HG02798 (cell line): Measurements from ENCODE around the gene LYPD6.

ENCODE experiments used
- ATAC-seq: cut with Tn5 transposase; IDR thresholded peaks from one replicate; pipeline ENCODE4 v1.9.1; 2021; ENCODE audit warnings: mild to moderate bottlenecking; ENCODE audit not compliant: unreplicated experiment, poor library complexity

LYPD6 gene

DNA sequence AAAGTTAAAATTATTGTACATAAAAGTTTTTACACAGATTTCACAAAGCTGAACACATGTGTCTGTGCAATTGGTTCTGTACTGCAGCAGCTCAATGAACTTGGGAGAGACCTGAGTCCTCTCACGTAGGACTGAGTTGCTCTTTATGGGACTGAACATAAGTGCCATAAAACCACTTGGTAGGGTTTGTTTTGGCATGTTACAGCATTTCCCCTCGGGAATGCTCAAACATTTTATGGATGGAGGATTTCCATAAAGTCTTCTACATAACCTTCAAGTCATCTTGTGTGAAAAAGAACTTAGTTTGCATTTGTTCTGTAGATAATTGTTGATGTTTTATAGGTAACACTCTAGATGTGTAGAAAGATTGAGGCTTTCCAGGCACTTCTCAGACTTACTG is 15.9 kb downstream of the LYPD6 start:
- no peak for ATAC-seq

DNA sequence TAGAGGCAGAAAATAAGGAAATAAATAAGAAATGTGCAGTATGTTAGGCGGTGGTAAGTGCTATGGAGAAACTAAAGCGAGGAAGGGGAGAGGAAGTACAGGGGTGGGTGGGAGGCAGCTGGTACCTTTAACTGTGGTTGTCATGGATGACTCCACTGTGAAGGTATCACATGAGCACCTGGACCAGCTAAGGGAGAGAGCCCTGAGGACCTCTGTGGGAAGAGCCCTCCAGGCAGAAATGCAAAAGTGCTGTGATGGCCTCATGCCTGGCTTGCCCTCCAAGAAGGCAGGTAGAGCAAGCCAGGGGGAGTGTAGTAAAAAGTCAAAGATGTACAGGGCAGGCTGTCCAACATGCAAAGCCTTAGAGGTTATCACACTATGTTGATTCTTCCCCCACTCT is 17.9 kb downstream of the LYPD6 start:
- no peak for ATAC-seq

DNA sequence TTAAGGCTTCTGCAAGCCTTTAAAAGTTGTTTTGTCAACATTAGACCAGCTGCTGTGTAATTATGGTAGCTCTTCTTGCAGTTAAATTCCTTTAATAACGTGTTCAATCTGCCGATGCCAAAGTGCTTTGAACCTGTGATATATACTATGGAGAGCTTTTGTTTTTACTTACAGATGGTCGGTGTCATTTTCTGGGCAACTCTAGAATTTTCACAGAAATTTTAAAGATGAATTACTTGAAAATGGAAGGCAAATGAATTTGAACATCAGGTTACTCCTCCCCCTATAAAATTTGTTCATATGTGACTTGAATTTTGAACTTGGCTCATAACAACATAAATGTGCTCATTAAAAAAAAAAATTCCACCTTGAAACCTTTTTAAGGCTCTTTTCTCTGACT is 23.0 kb downstream of the LYPD6 start:
- no peak for ATAC-seq

DNA sequence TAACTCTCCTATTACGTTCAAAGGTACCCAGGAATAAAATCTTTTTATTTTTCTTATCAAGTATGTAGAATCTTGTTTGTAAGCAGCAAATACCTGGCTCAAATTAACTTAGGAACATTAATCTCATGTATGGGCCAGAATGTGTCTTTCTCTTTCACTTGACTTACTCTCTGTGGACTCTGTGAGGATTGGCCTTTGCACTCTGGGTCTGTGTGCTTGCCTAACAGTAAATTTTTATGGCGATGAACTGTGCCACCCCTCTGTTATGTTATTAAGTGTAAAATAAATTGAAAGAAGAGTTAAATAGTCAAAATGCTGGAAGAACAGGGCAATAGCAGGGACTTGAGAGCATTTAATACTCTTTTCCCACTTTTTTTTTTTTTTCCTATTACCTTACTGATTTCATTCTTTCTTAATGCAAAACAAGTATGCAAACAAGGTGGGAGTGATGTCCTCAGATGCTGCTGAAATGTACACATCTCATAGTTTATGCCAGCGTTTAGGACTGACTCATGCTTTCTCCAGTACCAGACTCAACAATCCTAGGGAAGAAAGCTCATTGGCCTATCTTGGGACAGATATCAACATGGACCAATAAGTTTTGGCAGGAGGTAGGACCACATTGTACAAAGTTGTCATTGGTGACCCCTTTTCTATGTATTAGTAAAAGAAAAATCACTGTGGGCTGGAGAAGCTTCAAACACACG is 25.5 kb downstream of the LYPD6 start:
- no peak for ATAC-seq

DNA sequence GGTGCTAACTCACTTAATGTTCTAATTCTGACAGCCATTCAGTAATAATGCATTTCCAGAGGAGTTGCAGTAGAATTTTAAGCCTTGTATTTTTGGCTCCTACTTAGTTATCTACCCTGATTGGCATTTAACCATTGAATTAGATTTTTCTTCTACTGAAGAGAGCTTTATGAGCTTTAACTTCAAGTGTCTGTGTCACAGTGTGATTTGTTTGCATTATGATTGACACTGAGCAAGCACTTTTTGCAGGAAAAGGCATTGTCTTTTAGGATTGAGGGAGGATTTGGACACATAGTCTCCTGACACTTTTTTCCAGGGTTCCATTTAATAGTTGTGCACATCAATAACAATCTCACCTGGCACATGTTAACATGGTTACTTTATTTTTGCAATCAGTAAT is 26.7 kb downstream of the LYPD6 start:
- ATAC-seq, result no peak

DNA sequence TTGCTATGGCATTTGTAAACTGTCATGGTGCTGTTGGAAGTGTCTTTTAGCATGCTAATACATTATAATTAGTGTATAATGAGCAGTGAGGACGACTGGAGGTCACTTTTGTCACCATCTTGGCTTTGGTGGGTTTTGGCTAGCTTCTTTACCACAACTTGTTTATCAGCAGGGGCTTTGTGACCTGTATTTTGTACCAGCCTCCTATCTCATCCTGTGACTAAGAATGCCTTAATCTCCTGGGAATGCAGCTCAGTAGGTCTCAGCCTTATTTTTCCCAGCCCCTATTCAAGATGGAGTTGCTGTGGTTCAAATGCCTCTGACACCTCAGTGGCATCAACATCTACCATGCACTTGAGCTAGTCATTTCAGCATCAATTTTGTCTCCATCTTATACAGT is 29.7 kb downstream of the LYPD6 start:
- ATAC-seq, result no peak

DNA sequence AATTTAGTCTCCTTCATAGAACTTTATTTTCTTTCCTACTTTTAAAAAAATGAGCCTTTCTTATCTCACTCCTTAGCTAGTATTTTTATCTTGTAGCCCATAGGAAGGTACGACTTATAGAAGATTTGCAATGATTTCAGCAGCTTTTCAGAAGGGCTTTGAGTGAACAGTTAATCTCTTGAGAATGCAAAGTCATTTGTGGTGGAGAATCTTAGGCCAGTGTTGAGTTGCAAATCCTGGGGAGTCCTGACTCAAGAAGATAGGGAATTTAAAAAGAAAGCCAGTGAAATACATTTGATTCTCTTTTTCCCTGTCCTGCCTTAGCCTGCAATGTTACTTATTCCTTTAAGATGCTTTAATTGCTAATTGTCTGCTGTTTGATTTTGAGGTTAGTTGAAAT is 33.6 kb downstream of the LYPD6 start:
- no peak for ATAC-seq

DNA sequence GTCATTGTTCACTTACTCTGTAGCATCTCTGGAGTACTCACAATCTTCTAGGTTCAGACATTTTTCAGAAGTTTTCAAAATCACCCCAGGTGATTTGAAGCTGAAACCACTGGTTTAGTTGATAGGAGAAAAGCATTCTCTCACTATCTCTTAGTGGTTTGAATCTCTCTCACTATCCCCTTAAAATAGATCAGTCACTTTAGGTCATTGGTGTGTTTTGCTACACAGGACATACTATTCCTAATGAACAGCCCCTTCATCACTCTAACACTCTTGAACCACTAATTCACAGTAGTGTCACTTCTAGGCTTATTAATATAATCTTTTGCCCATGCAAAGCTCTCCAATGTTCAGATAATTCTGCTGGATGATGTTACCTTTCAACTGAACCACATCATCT is 34.5 kb downstream of the LYPD6 start:
- no peak for ATAC-seq

DNA sequence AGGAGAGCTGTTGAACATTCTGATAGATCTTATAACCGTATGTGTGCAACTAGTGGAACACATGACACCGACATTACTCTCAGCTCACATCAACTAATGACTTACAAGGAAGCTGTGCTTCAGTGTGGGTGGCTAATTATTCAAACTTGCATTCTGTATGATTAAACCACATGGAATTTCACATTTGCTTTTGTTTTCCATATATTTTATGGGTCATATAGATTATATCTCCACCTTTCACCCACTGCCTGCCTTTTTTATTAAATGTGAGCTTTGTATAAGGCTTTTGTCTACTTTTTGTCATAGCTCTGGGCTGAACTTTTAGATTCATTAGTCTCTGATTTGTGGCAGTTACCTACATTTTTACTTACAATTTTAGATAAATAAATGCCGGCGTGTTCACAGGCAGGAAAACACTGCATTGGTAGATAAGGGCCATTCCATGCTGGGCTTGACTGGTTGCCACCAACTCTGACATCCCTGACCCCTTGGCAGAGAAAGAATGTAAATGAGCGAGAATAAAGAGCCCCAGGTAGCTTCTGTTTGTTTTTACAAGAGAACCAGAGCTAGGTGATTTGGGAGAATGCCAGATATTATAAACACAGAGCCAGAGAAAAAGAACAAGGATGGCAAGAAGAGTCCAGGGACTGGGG is 35.7 kb downstream of the LYPD6 start:
- no peak for ATAC-seq

DNA sequence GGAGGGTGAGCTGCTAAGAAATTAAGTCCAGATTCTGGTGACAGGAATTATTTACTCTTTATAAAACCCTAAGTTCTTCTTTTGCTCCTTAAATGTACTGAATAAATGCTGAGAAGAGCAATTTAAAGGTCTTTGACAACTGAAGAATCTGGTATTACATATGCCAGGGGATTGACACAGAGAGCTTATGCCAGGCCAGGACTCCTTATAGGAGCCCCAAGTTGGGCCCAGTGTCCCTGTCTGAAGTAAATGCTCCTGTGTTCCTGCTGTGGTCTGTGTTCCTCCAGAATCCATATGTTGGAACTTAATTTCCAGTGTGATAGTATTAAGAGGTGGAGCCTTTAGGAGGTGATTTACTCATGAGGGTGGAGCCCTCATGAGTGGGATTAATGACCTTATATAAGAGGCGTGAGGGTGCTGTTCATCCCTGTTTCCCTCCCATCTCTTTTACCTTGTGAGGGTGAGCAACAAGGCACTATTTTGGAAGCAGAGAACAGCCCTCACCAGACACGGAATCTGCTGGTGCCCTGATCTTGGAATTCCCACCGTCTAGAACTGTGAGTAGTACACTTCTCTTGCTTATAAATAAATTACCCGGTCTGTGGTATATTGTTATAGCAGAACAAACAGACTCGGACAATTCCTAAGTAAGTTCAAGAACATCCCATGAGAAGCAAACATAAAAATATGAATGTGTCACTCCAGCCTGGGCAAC is 39.8 kb downstream of the LYPD6 start:
- ATAC-seq, result no peak

DNA sequence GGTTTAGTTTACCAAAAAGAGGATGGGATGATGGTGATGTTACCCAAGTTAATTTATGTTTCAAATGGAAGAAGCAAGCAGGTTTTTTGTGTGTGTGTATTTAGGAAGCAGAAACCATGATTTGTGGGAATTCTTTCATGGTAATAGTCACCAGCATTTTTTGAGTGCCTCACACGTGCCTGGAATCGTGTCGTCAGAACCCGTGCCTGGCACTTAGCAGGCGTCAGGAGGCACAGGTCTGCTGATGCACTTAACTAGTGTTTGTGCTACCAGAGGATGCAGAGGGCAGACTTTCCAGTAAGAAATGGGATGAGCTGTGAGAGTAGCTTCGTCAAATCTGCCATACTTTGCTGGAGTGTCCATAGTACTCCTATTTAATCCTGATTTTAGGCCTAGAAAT is 41.1 kb downstream of the LYPD6 start:
- ATAC-seq, result no peak

DNA sequence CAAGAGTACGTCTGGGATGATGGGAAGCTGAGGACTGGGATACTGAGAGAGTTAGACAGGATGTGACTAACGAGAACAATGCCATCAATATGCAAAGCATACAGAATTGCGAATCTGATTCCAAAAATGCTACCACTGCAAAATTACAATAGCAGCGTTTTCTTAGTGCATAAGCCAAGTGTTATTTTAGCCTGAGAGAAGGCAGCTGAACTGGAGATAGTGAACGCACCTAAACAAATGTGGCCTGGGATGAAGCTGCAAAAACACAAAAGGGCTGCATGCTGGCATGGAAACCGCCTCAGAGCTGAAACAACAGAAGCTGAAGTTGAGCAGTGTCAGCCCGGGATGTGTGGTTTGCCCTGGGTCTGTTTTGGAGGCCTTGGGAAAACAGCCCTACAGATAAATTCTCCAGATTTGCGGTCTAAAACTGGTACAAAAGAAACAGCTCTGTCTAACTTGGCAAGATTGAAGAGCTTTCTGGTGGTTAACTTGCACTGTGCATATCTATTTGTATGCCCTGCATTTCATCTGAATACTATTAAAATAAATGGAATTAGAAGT is 45.5 kb downstream of the LYPD6 start:
- no peak for ATAC-seq

DNA sequence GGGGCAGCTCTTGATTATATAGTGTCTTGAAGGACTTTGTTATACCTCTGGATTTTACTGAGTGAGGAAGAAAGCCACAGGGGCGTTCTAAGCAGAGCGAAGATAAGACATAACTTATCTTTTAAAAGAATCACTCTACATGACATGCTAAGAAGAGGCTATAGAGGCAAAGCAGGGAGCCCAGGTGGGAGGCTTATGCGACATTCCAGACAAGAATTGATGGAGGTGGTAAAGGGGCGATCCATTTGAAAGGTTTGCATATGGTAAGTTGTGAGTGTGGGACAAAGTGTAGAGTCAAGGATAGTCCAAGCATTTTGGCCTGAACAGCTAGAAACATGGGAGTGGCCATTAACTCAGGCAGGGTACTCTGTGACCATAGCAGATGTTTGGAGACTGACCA is 49.8 kb downstream of the LYPD6 start:
- no peak for ATAC-seq

DNA sequence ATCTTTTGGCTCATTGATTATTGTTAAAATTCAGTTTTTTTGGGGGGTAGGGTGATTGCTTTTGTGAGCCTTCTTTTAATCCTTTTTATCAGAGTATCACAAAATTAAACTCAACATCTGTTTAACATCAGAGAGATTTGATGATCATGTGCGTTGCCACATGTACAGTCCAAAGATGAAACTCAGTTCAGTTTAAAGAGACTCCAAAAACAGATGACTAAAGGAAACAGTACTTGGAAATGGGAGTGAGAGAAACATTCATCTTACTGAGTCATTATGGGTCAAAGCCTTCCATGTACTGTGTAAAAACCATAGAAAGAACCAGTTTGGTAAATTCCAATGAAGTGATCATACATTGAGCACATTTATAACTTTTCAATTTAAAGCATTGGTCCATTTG is 53.0 kb downstream of the LYPD6 start:
- ATAC-seq, result no peak

DNA sequence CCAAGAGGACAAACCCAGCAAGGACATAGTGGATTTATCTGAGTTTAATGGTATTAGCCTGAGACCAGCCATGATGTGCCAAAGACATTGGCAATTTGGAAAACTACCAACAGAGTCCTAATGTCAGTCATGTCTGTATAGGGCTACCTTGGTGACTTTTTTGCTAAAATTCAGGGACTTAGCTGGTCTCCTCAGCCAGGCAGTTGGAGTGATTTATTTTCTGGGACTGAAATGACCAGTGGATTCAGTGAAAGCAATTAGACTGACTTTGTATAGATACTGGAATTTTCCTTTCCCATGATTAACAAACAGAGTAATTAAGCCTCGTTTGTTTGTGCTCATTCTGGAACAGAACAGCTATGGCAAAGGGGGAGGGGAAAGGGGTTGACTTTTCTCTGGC is 55.0 kb downstream of the LYPD6 start:
- ATAC-seq, result no peak

DNA sequence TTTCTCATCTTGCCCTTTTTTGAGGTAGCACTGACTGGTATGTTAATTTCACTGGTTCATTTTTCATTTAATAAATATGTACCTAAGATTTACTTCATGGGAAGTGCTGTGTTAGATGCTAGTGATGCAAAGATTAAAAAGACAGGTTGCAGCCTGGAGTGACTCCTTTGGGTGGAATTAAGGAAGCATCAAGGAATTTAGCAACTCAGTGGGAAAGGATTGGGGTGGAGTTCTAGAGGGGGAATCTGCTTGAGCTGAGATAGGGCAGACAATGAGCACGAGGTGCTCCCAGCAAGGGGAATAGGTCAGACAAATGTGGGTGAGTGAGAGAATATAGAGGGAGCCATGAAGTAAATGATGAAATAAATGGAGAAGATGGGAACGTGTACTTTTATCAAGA is 57.0 kb downstream of the LYPD6 start:
- ATAC-seq, result no peak

DNA sequence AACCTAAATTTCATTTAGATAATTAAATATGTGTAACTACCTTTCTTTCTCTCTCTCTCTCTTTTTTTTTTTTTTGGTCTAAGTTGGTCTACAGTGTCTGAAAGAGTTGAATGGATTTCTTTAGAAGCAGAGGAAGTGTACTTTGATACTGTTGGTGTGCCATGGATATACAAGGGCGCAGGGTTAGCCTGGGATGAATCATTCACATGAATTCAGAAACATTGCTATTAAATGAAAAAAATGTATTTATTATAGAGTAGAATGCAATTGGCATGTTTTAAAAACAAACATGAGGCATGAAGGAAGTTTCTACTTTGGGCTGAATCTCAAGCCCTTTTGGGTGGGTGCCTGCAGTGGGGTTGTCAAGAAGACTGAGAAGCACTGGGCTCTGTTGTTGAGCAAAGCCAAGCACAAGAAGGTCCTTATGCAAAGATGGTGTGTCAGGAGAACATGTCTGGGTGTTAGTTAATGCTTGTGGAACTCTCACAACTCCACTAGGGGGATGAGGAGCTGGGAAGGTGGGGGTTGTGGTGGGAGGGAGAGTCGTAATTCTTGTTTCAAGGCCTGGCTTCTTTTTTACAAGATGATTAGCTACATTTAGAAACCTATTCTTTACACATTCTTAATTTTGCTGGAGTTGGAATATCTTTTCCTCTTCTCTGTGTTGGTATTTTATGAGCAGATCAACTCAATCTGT is 57.9 kb downstream of the LYPD6 start:
- ATAC-seq, result no peak

DNA sequence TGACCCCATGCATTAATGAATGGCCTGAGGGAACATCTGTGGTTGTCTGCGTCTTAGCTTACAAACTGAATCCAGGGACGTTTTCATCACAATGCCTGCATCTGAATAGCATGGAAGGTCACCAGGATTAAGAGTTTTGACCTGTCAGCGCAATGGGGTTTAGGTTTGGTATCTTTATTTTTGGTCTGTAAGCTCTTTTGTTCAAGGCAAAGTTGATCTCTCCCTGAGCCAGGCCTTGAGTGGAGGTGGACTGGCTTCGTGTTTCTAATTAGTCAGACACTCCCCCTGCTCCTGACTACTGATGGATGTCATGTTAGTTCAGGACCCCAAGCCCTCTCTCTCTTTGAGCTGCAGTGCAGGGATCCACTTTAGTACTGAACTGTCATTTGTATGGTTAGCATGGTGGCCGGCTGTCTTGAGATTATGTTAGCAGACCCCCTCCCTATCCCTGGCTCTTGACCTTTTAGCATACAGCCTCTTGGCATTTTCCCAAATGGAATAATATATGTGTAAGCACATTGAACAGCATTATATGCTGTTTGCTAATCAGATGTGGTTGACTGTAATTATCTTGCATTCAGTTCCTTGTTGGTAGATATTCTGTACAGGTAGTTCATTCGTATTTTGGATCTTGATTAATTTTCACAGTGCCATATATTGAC is 59.2 kb downstream of the LYPD6 start:
- no peak for ATAC-seq

DNA sequence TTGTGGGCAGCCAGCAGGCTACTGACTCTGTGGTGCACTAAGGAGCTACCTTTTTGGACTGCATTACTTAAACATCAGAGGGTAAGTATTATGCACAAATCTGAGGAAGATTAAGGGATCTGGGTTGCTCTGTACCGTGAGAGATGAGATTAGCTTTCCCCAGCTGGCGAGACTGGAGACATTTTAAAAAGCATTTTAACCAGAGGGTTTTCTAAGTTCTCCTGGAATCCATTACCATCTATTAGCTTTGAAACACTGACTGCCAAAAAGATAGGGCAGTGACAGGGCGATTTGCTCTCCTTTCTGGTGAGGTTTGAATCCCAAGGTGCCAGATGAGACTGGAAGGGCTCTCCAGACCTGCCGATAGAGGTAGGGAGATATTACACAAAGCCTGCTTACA is 63.2 kb downstream of the LYPD6 start:
- ATAC-seq, result no peak

DNA sequence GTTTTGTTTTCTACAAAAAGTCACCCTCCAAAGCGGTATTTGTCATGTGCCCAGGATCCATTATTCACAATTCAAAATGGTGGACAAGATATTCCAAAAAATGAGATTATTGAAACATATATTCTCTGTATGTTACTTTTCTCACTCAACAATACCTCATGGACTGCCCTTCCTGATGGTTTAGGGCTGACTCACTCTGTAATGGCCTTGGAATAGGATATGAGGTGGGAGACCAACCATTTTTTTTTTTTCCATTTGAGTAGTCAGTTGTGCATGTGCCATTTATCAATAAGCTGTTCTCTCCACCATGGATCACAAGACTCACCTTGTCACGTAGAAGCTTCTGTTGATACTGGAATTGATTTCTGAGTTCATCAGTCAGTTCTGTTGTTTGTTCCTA is 64.5 kb downstream of the LYPD6 start:
- ATAC-seq, result no peak
